PFSK-1 (cell line): Measurements from ENCODE around the gene OR6V1.

Experiments
- FOXP2 ChIP-seq: optimal IDR thresholded peaks from 2 replicates; pipeline ENCODE3; 2011; ENCODE audit warnings: borderline replicate concordance, control low read depth, inconsistent platforms; ENCODE audit not compliant: insufficient read depth; ENCODE audit errors: extremely low read length, extremely low read depth
- POLR2AphosphoS5 ChIP-seq: IDR thresholded peaks from 2 replicates; pipeline ENCODE4 v1.6.1; 2012; ENCODE audit warnings: low read depth, mild to moderate bottlenecking, control low read depth, low read length, moderate library complexity
- REST ChIP-seq, 2 experiments: IDR thresholded peaks; 2 replicates each; pipeline versions ENCODE4 v1.6.1 to v1.8.0; 2011 to 2012; ENCODE audit warnings: low read depth in 2 of 2, low read length in 2 of 2, control low read depth in 1 of 2, inconsistent platforms in 1 of 2, mild to moderate bottlenecking in 1 of 2, moderate library complexity in 1 of 2; ENCODE audit not compliant: insufficient read depth in 1 of 2
- SIN3A ChIP-seq: IDR thresholded peaks from 2 replicates; pipeline ENCODE4 v1.6.1; 2012; ENCODE audit warnings: mild to moderate bottlenecking, low read length, moderate library complexity, borderline replicate concordance; ENCODE audit not compliant: insufficient read depth
- TAF1 ChIP-seq: IDR thresholded peaks from 2 replicates; pipeline ENCODE4 v1.6.1; 2012; ENCODE audit warnings: low read length, control low read depth, borderline replicate concordance; ENCODE audit not compliant: insufficient read depth

Gene OR6V1

GRCh38 chr7:143069912-143070500 lies 17.9 kb downstream of the OR6V1 start:
- TF ChIP-seq REST (IDR thresholded peaks at IDR 0.05; ENCODE audit: insufficient read depth in 1 of 2, low read depth in 2 of 2, low read length in 2 of 2) (no peak), SIN3A (no peak), POLR2AphosphoS5 (no peak), TAF1 (no peak), FOXP2 (no peak)

GRCh38 chr7:143073556-143073955 lies 21.4 kb downstream of the OR6V1 start:
- TF ChIP-seq REST (IDR thresholded peaks at IDR 0.05; ENCODE audit: insufficient read depth in 1 of 2, low read depth in 2 of 2, low read length in 2 of 2): no peak

GRCh38 chr7:143074141-143074540 lies 22.0 kb downstream of the OR6V1 start:
- TF ChIP-seq SIN3A (no peak), POLR2AphosphoS5 (no peak), TAF1 (no peak), FOXP2 (no peak), REST (IDR thresholded peaks at IDR 0.05; ENCODE audit: insufficient read depth in 1 of 2, low read depth in 2 of 2, low read length in 2 of 2) (no peak)

GRCh38 chr7:143085109-143085508 lies 33.0 kb downstream of the OR6V1 start:
- TF ChIP-seq POLR2AphosphoS5 (no peak), TAF1 (no peak), FOXP2 (no peak), SIN3A (no peak), REST (IDR thresholded peaks at IDR 0.05; ENCODE audit: insufficient read depth in 1 of 2, low read depth in 2 of 2, low read length in 2 of 2) (no peak)

GRCh38 chr7:143096146-143096545 lies 44.0 kb downstream of the OR6V1 start:
- TF ChIP-seq POLR2AphosphoS5: no peak
- no peak for TF ChIP-seq SIN3A
- TF ChIP-seq TAF1: no peak
- TF ChIP-seq FOXP2: no peak
- TF ChIP-seq REST (IDR thresholded peaks at IDR 0.05; ENCODE audit: insufficient read depth in 1 of 2, low read depth in 2 of 2, low read length in 2 of 2): no peak
